Left lung (tissue), 10 donors: ENCODE measurements around the gene DHX30. TPM values are rescaled to one million over a fixed set of nuclear protein-coding genes. Genes with fewer than 3 reads are reported as not detected.

Source experiments
- ATAC-seq: fragments of 200-7000 bp; cut with Tn5 transposase; one replicate; pipeline ENCODE4 v1.9.1; 2020; ENCODE audit warnings: moderate library complexity
- DNase-seq, 4 donors: peaks; one replicate each; pipeline ENCODE4 v3.0.0-alpha.2; 2013 to 2020
- H3K27ac ChIP-seq, 2 donors: fragments of 200-600 bp; sonication (generic) in 1 of 2; one replicate each; pipeline versions ENCODE4 v1.5.0 to v1.8.0; 2020 to 2021
- H3K27me3 ChIP-seq, 2 donors: fragments of 200-600 bp; sonication (generic) in 1 of 2; one replicate each; pipeline versions ENCODE4 v1.5.0 to v1.8.0; 2020 to 2021
- H3K36me3 ChIP-seq, 2 donors: fragments of 200-600 bp; sonication (generic) in 1 of 2; one replicate each; pipeline versions ENCODE4 v1.5.0 to v1.8.0; 2020 to 2021
- H3K4me1 ChIP-seq, 2 donors: fragments of 200-600 bp; one replicate each; pipeline ENCODE4 v1.8.0; 2021
- H3K4me3 ChIP-seq, 2 donors: fragments of 200-600 bp; sonication (generic) in 1 of 2; one replicate each; pipeline versions ENCODE4 v1.5.0 to v1.8.0; 2020 to 2021; ENCODE audit warnings: mild to moderate bottlenecking in 1 of 2
- H3K9me3 ChIP-seq, 2 donors: fragments of 200-600 bp; sonication (generic) in 1 of 2; one replicate each; pipeline versions ENCODE4 v1.5.0 to v1.8.0; 2020 to 2021
- intact Hi-C, 2 donors: fragments of 100-400 bp; cut with DNase I; formaldehyde crosslinking; loops; one replicate each; pipeline versions ENCODE4 v1.11.2 to v1.14.2; 2022
- polyA plus RNA-seq, 6 donors: library from polyadenylated mRNA; unstranded; fragments of 120-200 nt; gene quantifications; one replicate each; pipeline ENCODE4 v1.2.1, GENCODE V29; 2013; ENCODE audit not compliant: insufficient read length in 6 of 6
- total RNA-seq, 2 donors: library from RNA; stranded (reverse); fragmentation: NEBNext Ultra II Directional; extraction: Animal tissue kit (Norgen Biotek cat#: 25700); gene quantifications; one replicate each; pipeline ENCODE4 v1.2.1, GENCODE V29; 2021
- TF ChIP-seq, protein P1 (sequence below), 2 donors: fragments of 200-600 bp; sonication (generic) in 1 of 2; IDR thresholded peaks; one replicate each; pipeline versions ENCODE4 v1.5.0 to v1.8.0; 2021; ENCODE audit warnings: antibody characterized with exemption in 2 of 2
- donor health status: DM: no; HTN: yes; CAD: no.
- donor health status: DM: no; HTN: no; CAD: no.

Gene DHX30
- total and polyA plus RNA-seq, 8 donors = 52.0 to 66.6 (median 58.7) TPM

DNA sequence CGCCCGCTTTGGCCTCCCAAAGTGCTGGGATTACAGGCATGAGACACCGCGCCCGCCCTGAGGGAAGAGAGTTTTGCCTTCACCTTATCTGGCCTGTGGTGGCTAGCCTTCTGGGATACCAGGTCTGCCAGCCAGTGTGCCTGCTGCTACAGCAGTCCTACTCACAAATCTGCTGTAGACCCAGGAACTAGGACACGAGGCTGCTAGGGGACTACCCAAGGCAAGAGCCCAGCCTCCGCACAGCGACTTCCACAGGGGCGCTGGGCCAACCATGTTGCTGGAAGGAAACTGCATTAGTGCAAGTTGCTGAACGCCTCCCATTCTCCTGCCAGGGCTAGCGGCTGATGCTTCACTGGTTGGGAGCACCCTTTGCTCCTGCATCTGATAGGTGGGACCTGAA, 53.7 kb downstream of the DHX30 start:
- Histone ChIP-seq H3K4me3 (no peak overlapping the region), H3K36me3 (peaks cover 0 to 90% of the 10 kb centered on the region in 2 donors), H3K4me1 (no peaks in the 10 kb centered on the region), H3K27ac (no peak overlapping the region), H3K27me3 (no peaks in the 10 kb centered on the region), H3K9me3 (no peaks in the 10 kb centered on the region)
- intact Hi-C loops = no loop called here
- no peak for ATAC-seq
- TF ChIP-seq, protein P1, sequence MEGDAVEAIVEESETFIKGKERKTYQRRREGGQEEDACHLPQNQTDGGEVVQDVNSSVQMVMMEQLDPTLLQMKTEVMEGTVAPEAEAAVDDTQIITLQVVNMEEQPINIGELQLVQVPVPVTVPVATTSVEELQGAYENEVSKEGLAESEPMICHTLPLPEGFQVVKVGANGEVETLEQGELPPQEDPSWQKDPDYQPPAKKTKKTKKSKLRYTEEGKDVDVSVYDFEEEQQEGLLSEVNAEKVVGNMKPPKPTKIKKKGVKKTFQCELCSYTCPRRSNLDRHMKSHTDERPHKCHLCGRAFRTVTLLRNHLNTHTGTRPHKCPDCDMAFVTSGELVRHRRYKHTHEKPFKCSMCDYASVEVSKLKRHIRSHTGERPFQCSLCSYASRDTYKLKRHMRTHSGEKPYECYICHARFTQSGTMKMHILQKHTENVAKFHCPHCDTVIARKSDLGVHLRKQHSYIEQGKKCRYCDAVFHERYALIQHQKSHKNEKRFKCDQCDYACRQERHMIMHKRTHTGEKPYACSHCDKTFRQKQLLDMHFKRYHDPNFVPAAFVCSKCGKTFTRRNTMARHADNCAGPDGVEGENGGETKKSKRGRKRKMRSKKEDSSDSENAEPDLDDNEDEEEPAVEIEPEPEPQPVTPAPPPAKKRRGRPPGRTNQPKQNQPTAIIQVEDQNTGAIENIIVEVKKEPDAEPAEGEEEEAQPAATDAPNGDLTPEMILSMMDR (IDR thresholded peaks at IDR 0.05) = no peak
- DNase-seq = peak in 1 of 4 donors; percentile 56

DNA sequence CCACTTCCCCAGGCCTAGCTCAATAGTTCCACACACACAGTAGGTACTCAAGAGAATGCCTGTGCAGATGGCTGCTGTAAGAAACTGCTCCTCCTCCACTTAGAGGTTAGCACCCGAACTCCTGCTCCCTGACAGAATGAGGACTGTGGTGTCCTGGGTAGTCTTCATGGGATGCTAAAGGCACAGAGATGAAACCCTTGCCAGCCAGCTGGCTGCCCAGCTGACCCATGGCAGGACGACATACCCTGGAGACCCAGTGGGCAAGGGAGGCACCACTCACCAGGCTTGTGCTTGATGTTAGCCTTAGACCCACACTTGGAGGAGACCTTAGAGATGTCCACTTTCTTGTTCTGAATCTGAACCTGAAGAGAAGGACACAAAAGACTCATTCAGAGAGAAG, 54.2 kb downstream of the DHX30 start:
- ATAC-seq = no peak
- H3K27me3 ChIP-seq = no peaks in the 10 kb centered on the region
- peaks cover 0 to 90% of the 10 kb centered on the region in 2 donors for H3K36me3 ChIP-seq
- H3K4me1 ChIP-seq = no peaks in the 10 kb centered on the region
- H3K4me3 ChIP-seq = no peak overlapping the region
- DNase-seq = no peak
- no peaks in the 10 kb centered on the region for H3K9me3 ChIP-seq
- intact Hi-C loops = no loop called here
- H3K27ac ChIP-seq = no peak overlapping the region
- TF ChIP-seq, protein P1 (IDR thresholded peaks at IDR 0.05) = no peak

DNA sequence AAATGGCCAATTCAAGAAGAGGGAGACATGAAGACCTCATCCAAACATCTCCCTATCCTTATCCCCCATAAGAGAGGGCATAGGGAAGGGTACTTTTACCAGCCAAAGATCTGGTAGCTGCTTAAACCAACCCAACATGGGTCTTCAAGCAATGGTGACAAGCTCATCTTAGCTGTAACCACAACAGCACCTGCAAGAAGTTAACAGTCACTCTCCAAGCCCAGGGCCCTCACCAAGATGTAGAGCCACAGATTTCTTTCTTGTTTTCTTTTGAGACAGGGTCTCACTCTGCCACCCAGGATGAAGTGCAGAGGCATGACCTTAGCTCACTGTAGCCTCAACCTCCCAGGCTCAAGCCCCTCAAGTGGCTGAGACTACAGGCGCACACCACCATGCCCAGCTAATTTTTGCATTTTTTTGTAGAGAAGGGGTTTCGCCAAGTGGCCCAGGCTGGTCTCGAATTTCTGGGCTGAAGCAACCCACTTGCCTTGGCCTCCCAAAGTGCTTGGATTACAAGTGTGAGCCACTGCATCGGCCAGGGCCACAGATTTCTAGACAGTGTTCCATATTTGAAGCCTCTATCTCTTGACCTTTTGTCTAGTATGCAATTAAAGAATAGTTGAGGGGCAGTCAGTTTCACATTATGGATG, 57.1 kb downstream of the DHX30 start:
- TF ChIP-seq, protein P1 (IDR thresholded peaks at IDR 0.05) = no peak
- Histone ChIP-seq H3K4me3 (no peak overlapping the region), H3K4me1 (no peaks in the 10 kb centered on the region), H3K27me3 (no peaks in the 10 kb centered on the region), H3K27ac (no peak overlapping the region), H3K9me3 (no peaks in the 10 kb centered on the region), H3K36me3 (peaks cover 0 to 87% of the 10 kb centered on the region in 2 donors)
- intact Hi-C loops = no loop called here
- ATAC-seq (no peak), DNase-seq (peak in 1 of 4 donors; percentile 8)

DNA sequence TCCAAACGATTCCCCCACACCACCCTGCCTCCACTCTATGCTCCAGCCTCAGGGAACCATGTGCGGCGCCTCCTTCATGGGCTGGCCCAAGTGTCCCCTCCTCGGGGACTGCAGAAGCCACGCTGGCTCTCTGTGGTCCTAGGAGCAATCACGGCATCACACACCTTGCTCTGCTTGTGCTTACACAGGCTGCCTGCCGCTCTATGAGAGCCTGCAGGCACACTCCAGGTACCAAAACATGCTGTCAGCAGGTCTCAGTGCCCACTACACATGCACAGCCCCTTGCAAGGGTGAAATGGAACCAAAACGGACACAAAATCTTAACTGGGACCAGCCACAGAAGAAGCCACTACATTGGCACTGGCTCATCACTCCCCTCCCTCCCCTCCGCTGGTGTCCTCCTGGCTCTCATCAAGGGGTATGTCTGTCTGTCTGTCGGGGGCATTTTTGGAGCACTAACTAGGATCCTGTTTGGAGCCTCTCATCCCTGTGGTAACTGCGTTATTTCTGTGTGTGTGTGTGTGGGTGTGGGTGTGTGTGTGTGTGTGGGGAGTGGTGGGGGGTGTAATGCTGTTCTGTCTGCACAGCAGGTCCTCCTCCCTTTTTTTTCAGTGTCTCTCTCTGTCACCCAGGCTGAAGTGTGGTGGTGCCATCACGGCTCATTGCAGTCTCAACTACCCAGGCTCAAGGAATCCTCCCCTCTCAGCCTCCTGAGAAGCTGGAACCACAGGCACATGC, 60.6 kb downstream of the DHX30 start:
- H3K27me3 ChIP-seq = no peaks in the 10 kb centered on the region
- ATAC-seq = no peak
- DNase-seq = peak in 1 of 4 donors; percentile 41
- peaks cover 0 to 93% of the 10 kb centered on the region in 2 donors for H3K36me3 ChIP-seq
- H3K9me3 ChIP-seq = no peaks in the 10 kb centered on the region
- intact Hi-C loops = no loop called here
- H3K4me3 ChIP-seq = no peak overlapping the region
- TF ChIP-seq, protein P1 (IDR thresholded peaks at IDR 0.05) = no peak
- H3K4me1 ChIP-seq = no peaks in the 10 kb centered on the region
- no peak overlapping the region for H3K27ac ChIP-seq

DNA sequence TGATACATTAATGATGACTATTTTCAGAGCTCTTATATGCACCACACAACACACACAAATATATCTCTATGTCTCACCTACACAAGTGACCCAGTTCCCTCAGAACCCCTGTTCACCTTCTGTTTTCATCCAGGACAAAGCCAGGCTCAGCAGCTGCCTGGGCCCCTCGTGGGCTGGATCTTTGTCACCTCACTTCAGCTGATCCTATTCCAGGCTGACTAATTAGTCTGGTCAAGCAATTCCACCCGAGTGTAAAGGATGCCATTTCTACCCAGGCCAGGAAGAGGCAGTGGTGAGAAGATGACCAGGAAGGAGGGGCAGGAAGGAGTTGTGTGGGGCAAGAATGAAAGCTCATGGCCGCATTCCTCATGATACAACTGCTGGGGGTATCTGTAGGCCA, 62.3 kb downstream of the DHX30 start:
- Histone ChIP-seq H3K27me3 (no peaks in the 10 kb centered on the region), H3K9me3 (no peaks in the 10 kb centered on the region), H3K36me3 (peaks cover 0 to 95% of the 10 kb centered on the region in 2 donors), H3K27ac (no peak overlapping the region), H3K4me3 (no peak overlapping the region), H3K4me1 (no peaks in the 10 kb centered on the region)
- intact Hi-C loops = no loop called here
- TF ChIP-seq, protein P1 (IDR thresholded peaks at IDR 0.05) = no peak
- ATAC-seq (no peak), DNase-seq (peak in 1 of 4 donors; percentile 19)
